HG03135 (cell line): Measurements from ENCODE around the gene WWOX.

Experiments
- ATAC-seq: cut with Tn5 transposase; IDR thresholded peaks from one replicate; pipeline ENCODE4 v1.9.1; 2021; ENCODE audit warnings: mild to moderate bottlenecking, moderate library complexity; ENCODE audit not compliant: unreplicated experiment

The WWOX gene

GRCh38 chr16:79168321-79168720, 1068.9 kb downstream of the WWOX start:
- no peak for ATAC-seq

- ATAC-seq, result no peak
Measured at GRCh38 chr16:79169239-79169638, 1069.8 kb downstream of the WWOX start.

GRCh38 chr16:79170555-79171246, 1071.2 kb downstream of the WWOX start:
- no peak for ATAC-seq

- ATAC-seq, result no peak
Measured at GRCh38 chr16:79171504-79171903, 1072.0 kb downstream of the WWOX start.

- ATAC-seq, result no peak
Measured at GRCh38 chr16:79171931-79172705, 1072.7 kb downstream of the WWOX start.

GRCh38 chr16:79172976-79173500, 1073.6 kb downstream of the WWOX start:
- no peak for ATAC-seq

- ATAC-seq, result no peak
Measured at GRCh38 chr16:79173919-79174318, 1074.5 kb downstream of the WWOX start.

- no peak for ATAC-seq
Measured at GRCh38 chr16:79175286-79176057, 1076.0 kb downstream of the WWOX start.

- ATAC-seq, result no peak
Measured at GRCh38 chr16:79177018-79177417, 1077.6 kb downstream of the WWOX start.

- no peak for ATAC-seq
Measured at GRCh38 chr16:79181419-79181818, 1082.0 kb downstream of the WWOX start.

GRCh38 chr16:79182616-79183015, 1083.2 kb downstream of the WWOX start:
- ATAC-seq, result no peak

GRCh38 chr16:79183571-79183970, 1084.1 kb downstream of the WWOX start:
- no peak for ATAC-seq

- no peak for ATAC-seq
Measured at GRCh38 chr16:79184464-79185030, 1085.1 kb downstream of the WWOX start.

- ATAC-seq, result no peak
Measured at GRCh38 chr16:79185711-79186110, 1086.3 kb downstream of the WWOX start.

GRCh38 chr16:79186196-79186595, 1086.7 kb downstream of the WWOX start:
- no peak for ATAC-seq

GRCh38 chr16:79188115-79188738, 1088.8 kb downstream of the WWOX start:
- ATAC-seq, result no peak

- no peak for ATAC-seq
Measured at GRCh38 chr16:79188739-79189122, 1089.3 kb downstream of the WWOX start.

GRCh38 chr16:79190542-79190941, 1091.1 kb downstream of the WWOX start:
- ATAC-seq, result no peak

GRCh38 chr16:79191933-79192332, 1092.5 kb downstream of the WWOX start:
- ATAC-seq, result no peak

- no peak for ATAC-seq
Measured at GRCh38 chr16:79192904-79193303, 1093.5 kb downstream of the WWOX start.

- ATAC-seq, result no peak
Measured at GRCh38 chr16:79194291-79194690, 1094.8 kb downstream of the WWOX start.
